Epithelial cell of esophagus (primary cell): ENCODE measurements around the gene SYT8.

ENCODE experiments used
- DNase-seq: peaks from one replicate; pipeline ENCODE4 v3.0.0; 2010; ENCODE audit warnings: low read depth
- H3K4me3 ChIP-seq: 2 replicates; pipeline ENCODE4 v1.5.1; 2011; ENCODE audit warnings: mild to moderate bottlenecking, low read length, control low read depth
- TF ChIP-seq, protein P1 (sequence below): IDR thresholded peaks from 2 replicates; pipeline ENCODE4 v1.5.1; 2011; ENCODE audit warnings: low read depth, mild to moderate bottlenecking, low read length, control low read depth, inconsistent platforms; ENCODE audit not compliant: insufficient read depth; ENCODE audit errors: missing control alignments

Gene SYT8

DNA sequence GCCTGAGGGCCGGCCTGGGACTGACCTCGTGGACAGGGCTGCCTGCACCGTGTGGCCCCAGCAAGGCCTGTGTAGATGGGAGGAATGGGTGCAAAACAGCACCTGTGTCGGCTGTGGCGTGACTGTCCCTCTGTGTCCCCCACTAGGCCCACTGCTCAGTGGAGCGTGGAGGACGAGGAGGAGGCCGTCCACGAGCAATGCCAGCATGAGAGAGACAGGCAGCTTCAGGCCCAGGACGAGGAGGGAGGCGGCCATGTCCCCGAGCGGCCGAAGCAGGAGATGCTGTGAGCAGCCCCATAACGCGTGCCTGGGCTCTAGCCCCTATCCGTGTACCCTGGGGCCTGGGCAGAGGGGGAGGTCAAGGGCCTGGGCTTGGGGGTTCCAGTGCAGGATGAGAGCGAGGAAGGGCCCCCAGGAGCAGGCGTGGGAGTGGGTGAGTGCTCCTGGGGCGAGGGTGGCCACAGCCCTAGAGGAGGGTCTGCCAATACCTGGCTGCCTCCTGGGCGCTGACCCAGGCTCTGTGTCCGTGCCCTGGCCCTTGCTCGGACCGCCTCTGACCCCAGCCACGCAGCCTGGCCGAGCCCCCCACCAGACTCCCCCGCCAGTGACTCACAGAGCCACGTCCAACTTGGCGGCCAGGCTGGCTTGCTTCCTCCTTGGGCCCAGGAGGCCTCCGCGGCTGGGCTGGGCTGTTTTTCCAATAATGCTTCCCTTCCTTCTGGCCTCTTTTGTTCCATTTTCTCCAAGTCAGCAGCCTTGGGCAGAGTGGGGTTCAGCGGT, 45.3 kb downstream of the SYT8 start:
- TF ChIP-seq, protein P1, sequence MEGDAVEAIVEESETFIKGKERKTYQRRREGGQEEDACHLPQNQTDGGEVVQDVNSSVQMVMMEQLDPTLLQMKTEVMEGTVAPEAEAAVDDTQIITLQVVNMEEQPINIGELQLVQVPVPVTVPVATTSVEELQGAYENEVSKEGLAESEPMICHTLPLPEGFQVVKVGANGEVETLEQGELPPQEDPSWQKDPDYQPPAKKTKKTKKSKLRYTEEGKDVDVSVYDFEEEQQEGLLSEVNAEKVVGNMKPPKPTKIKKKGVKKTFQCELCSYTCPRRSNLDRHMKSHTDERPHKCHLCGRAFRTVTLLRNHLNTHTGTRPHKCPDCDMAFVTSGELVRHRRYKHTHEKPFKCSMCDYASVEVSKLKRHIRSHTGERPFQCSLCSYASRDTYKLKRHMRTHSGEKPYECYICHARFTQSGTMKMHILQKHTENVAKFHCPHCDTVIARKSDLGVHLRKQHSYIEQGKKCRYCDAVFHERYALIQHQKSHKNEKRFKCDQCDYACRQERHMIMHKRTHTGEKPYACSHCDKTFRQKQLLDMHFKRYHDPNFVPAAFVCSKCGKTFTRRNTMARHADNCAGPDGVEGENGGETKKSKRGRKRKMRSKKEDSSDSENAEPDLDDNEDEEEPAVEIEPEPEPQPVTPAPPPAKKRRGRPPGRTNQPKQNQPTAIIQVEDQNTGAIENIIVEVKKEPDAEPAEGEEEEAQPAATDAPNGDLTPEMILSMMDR = no peak
- H3K4me3 ChIP-seq = no peak overlapping the region
- no peak for DNase-seq

DNA sequence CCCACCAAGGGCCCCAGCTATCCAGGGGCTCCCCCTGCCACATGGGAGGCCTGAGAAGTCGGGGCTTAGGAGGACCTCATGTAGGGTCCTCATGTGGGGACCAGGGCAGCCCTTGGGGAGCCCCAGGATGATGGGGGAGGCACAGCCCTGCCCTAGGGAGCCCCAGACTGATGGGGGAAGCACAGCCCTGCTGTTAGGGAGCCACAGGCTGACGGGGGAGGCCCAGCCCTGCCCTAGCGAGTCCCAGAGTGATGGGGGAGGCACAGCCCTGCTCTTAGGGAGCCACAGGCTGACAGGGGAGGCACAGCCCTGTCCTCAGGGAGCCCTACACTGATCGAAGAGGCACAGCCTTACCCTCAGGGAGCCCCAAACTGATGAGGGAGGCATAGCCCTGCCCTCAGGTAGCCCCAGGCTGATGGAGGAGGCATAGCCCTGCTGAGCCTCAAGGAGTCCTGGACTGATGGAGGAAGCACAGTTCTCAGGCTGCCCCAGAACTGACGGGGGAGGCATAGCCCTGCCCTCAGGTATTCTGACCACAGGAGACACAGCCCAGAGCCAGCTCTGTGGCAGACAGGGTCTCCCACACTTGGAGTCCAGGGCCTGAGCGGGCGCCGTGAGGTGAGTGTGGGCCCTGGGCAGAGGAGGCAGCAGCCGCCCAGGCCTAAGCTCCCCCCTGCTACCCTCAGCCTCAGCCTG, 46.1 kb downstream of the SYT8 start:
- H3K4me3 ChIP-seq = no peak overlapping the region
- no peak for DNase-seq
- TF ChIP-seq, protein P1 = no peak

DNA sequence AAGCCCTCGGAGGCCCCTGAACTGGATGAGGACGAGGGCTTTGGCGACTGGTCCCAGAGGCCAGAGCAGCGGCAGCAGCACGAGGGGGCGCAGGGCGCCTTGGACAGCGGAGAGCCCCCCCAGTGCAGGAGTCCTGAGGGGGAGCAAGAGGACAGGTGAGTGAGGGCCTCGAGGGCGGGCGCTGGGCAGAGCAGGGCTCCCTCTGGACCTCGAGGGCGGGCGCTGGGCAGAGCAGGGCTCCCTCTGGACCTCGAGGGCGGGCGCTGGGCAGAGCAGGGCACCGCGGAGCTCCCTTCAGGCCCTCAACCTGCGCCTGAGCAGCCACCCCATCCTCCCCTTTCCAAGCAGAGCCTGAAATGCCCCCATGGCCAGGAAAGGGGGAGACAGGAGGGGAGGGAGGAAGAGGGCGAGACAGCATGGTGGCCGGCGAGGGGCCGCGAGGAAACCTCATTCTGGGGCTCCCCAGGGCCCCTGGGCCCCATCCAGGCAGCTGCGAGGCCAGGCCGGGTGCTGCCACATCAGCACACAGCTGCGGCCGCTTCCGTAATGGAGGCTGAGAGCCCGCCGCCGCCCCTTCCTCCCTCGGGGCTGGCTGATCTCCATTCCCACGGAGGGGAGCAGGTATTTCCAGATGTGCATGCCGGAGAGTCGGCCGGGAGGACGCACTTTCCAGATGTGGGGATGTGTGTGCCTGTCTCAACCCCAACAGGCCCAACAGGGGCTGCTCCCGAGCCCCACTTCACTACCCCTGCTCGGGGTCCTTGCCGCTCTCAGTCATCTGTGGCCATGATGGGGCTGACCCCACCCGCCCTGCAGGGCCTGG, 46.9 kb downstream of the SYT8 start:
- no peak overlapping the region for H3K4me3 ChIP-seq
- no peak for DNase-seq
- TF ChIP-seq, protein P1 = no peak

DNA sequence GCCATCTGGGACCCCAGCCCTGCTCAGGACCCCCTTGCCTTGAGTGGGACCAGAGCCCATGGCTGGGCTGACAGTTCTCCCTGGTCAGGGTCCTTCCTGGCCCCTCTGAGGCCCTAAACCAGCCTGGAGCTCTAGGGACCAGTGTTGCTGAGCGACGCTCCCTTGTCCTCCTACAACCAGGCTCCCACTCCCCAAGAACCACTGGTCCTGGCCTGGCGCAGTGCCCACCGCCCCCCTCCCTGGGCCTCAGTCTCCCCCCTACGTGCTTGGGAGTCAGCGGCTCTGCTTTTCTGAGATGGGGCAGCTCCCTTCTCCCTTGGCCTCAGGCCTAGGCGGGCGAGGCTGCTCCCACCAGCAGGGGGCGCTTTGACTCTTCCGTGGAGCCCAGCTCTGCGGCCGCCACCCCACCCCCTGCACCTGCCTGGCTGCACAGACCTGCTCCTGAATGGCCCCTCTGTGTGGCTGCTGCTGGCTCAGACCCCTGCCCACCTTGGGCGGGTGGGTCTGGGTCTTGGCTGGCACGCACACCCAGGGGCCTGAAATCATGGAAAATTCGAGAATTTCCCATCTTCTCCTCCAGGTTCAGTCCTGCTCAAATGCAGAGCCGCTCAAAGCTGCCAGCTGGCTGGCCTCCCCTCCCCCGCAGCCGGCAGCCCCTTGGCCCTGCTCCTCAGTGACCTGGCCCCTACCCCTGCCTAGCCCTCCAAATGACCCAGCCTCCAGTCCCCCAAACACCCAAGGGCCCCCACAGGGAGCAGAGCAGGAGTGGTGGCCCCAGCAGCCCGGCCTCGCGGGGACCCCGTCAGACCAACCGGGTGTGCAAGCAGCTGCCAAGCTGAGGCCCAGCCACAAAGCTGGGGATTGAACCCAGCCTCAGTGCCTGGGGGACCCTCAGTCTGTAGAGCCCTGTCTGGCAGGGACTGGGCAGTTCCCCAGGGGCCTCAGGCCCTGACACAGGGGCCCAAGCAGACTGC, 47.8 kb downstream of the SYT8 start:
- DNase-seq = peak; percentile 76

DNA sequence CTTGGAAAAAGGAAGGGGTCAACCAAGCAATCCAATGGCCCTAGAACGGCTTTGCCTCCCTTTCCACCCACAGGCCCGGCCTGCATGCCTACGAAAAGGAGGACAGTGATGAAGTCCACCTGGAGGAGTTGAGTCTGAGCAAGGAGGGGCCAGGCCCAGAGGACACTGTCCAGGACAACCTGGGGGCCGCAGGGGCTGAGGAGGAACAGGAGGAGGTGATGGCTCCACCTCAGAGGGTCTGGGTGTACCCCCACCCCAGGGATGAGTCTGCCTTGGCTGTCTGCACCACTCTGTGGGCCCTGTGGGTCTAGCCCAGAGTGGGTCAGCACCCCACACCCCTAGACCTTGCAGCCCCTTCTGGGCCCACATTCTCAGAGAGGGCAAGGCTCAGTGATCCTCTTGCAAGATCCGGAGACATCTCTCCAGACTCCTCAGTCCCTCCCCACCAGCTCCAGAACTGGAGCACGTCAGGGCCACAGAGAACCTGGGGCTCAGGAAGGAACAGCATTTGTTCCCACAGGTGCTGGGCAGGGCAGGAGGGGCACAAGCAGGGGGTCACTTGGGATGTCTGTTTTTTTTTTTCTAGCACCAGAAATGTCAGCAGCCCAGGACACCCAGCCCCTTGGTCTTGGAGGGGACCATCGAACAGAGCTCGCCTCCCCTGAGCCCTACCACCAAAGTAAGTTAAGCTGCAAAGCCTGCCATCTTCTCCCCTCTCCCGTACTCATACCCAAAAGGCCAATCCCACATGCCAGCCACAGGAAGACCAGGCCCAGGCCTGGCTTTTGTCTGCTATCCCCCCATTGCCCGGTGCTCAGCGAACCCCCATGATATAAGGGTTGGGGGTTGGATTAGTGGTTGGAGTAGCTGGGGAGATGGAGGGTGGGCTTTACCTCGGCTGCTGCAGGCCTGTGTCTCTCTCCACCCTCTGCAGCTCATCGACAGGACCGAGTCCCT, 48.8 kb downstream of the SYT8 start:
- H3K4me3 ChIP-seq = no peak overlapping the region
- TF ChIP-seq, protein P1 = no peak
- no peak for DNase-seq

More for the DNA sequence above, 47.8 kb downstream of the SYT8 start:
- TF ChIP-seq, protein P1 = peak; percentile 83
- H3K4me3 ChIP-seq = no peak overlapping the region
